Ascending aorta (tissue), 2 donors: ENCODE results near the gene ZFR2. TPM values are rescaled to one million over a fixed set of nuclear protein-coding genes. Genes with fewer than 3 reads are reported as not detected.

Experiments used
- DNase-seq, 2 donors: peaks; one replicate each; pipeline ENCODE4 v3.0.0-alpha.2; 2019; ENCODE audit warnings: low spot score in 2 of 2
- H3K27ac ChIP-seq, 2 donors: fragments of 200-600 bp; sonication (generic); one replicate each; pipeline ENCODE4 v1.5.1; 2016 to 2017; ENCODE audit warnings: mild to moderate bottlenecking in 1 of 2
- H3K27me3 ChIP-seq: fragments of 200-600 bp; sonication (generic); one replicate; pipeline ENCODE4 v1.5.1; 2017
- H3K36me3 ChIP-seq, 2 donors: fragments of 200-600 bp; sonication (generic); one replicate each; pipeline ENCODE4 v1.5.1; 2016
- H3K4me1 ChIP-seq, 2 donors: fragments of 200-600 bp; sonication (generic); one replicate each; pipeline ENCODE4 v1.5.1; 2016 to 2017; ENCODE audit warnings: mild to moderate bottlenecking in 1 of 2
- H3K4me3 ChIP-seq, 2 donors: fragments of 200-600 bp; sonication (generic); one replicate each; pipeline ENCODE4 v1.5.1; 2016 to 2017; ENCODE audit warnings: mild to moderate bottlenecking in 1 of 2
- H3K9me3 ChIP-seq, 2 donors: fragments of 200-600 bp; sonication (generic); one replicate each; pipeline ENCODE4 v1.5.1; 2016
- intact Hi-C: fragments of 100-400 bp; cut with DNase I; formaldehyde crosslinking; loops from one replicate; pipeline ENCODE4 v1.15.1; 2023
- total RNA-seq: library from RNA; depleted of rRNA; stranded (reverse); fragments of >200 nt; gene quantifications from one replicate; pipeline ENCODE4 v1.1.0, GENCODE V29; 2016
- TF ChIP-seq, protein P1 (sequence below), 3 experiments: fragments of 200-600 bp in 2 of 3; fragments of 450-650 bp in 1 of 3; sonication (generic) in 2 of 3; IDR thresholded peaks; one replicate each; pipeline ENCODE4 v1.5.1; 2016 to 2019; ENCODE audit warnings: antibody characterized with exemption in 3 of 3, mild to moderate bottlenecking in 1 of 3, moderate library complexity in 1 of 3

Gene ZFR2
- total RNA-seq, 1 donor from 2014 or later, result not detected

DNA sequence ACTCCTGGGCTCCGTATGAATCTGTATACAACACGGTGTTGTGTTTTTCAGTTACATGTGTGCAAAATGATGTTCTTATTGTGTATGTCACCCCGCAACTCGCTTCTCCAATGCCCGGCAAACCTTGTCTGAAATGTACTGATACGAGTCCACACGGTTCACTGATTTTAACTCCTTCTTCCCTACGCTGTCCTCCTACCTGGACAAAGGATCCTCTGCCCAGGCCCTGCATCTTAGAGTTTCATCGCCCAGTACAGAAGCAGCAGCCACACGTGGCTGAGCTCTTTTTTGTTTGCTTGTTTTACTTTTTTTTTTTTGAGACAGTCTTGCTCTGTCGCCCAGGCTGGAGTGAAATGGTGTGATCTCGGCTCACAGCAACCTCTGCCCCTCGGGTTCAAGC lies 28.9 kb downstream of the ZFR2 start:
- Histone ChIP-seq H3K36me3 (no peaks in the 10 kb centered on the region), H3K4me3 (no peak overlapping the region), H3K27ac (no peak overlapping the region), H3K4me1 (no peaks in the 10 kb centered on the region), H3K9me3 (no peaks in the 10 kb centered on the region), H3K27me3 (no peaks in the 10 kb centered on the region)
- TF ChIP-seq, protein P1, sequence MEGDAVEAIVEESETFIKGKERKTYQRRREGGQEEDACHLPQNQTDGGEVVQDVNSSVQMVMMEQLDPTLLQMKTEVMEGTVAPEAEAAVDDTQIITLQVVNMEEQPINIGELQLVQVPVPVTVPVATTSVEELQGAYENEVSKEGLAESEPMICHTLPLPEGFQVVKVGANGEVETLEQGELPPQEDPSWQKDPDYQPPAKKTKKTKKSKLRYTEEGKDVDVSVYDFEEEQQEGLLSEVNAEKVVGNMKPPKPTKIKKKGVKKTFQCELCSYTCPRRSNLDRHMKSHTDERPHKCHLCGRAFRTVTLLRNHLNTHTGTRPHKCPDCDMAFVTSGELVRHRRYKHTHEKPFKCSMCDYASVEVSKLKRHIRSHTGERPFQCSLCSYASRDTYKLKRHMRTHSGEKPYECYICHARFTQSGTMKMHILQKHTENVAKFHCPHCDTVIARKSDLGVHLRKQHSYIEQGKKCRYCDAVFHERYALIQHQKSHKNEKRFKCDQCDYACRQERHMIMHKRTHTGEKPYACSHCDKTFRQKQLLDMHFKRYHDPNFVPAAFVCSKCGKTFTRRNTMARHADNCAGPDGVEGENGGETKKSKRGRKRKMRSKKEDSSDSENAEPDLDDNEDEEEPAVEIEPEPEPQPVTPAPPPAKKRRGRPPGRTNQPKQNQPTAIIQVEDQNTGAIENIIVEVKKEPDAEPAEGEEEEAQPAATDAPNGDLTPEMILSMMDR (IDR thresholded peaks at IDR 0.05), result no peak
- intact Hi-C loops, result no loop called here
- no peak for DNase-seq

DNA sequence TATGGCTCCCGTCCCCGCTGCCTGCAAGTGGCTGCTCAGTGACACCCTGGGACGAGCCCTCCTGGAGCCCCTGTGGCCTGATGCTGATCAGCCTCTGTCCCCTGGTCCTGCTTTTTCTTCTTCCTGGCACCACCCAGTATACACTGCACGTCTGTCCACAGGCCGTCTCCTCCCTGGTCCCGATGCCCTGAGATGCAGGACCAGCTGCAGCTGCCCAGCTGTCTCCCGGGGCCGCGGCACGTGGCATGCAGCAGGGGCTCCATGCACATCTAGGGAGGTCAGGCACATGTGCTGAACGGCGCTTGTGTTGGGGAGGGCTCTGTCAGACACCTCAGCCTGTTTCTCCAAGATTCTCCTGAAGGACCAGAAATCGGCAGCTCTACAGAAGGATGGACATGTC lies 30.2 kb downstream of the ZFR2 start:
- TF ChIP-seq, protein P1 (IDR thresholded peaks at IDR 0.05), result no peak
- Histone ChIP-seq H3K27ac (no peak overlapping the region), H3K36me3 (no peaks in the 10 kb centered on the region), H3K9me3 (no peaks in the 10 kb centered on the region), H3K4me1 (no peaks in the 10 kb centered on the region), H3K27me3 (no peaks in the 10 kb centered on the region), H3K4me3 (no peak overlapping the region)
- intact Hi-C loops, result no loop called here
- DNase-seq, result no peak

DNA sequence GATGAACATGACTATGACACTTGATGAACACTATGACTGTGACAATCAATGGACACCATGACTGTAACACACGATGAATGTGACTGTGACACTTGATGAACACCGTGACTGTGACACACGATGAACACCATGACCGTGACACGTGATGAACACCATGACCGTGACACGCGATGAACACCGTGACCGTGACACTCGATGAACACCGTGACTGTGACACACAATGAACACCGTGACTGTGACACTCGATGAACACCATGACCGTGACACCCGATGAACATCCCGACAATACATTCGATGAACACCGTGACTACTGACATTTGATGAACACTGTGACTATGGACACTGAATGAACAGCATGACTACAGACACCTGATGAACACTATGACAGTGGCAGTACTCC lies 30.9 kb downstream of the ZFR2 start:
- TF ChIP-seq, protein P1 (IDR thresholded peaks at IDR 0.05), result no peak
- H3K27me3 ChIP-seq, result no peaks in the 10 kb centered on the region
- H3K27ac ChIP-seq, result no peak overlapping the region
- no peaks in the 10 kb centered on the region for H3K36me3 ChIP-seq
- H3K4me1 ChIP-seq, result no peaks in the 10 kb centered on the region
- no peak overlapping the region for H3K4me3 ChIP-seq
- intact Hi-C loops, result no loop called here
- H3K9me3 ChIP-seq, result no peaks in the 10 kb centered on the region
- no peak for DNase-seq

GRCh38 chr19:3837332-3837731 lies 31.5 kb downstream of the ZFR2 start:
- Histone ChIP-seq H3K4me3 (no peak overlapping the region), H3K36me3 (no peaks in the 10 kb centered on the region), H3K9me3 (no peaks in the 10 kb centered on the region), H3K27me3 (no peaks in the 10 kb centered on the region), H3K4me1 (no peaks in the 10 kb centered on the region), H3K27ac (no peak overlapping the region)
- TF ChIP-seq, protein P1 (IDR thresholded peaks at IDR 0.05), result no peak
- DNase-seq, result no peak
- intact Hi-C loops, result no loop called here

DNA sequence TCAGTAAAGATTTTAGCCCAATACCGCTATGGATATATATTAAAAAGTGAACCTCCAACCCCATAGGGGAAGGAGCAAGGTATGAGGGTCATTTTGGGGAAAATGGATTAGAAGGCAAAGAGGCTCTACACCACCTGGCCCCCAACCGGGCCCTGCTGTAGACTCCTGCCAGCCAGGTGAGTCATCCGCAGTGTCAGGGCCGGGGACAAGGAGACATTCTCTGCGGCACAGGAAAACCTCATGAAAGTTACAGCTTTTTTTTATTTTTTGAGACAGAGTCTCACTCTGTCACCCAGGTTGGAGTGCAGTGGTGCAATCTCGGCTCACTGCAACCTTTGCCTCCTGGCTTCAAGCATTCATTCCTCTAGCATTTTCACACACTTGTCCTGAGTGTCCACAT lies 32.0 kb downstream of the ZFR2 start:
- no peak for DNase-seq
- Histone ChIP-seq H3K36me3 (no peaks in the 10 kb centered on the region), H3K27ac (no peak overlapping the region), H3K4me1 (no peaks in the 10 kb centered on the region), H3K27me3 (no peaks in the 10 kb centered on the region), H3K4me3 (no peak overlapping the region), H3K9me3 (no peaks in the 10 kb centered on the region)
- TF ChIP-seq, protein P1 (IDR thresholded peaks at IDR 0.05), result no peak
- intact Hi-C loops, result no loop called here

- DNase-seq, result no peak
- TF ChIP-seq, protein P1 (IDR thresholded peaks at IDR 0.05), result no peak
Observed at GRCh38 chr19:3835055-3835435, 33.8 kb downstream of the ZFR2 start.

More at GRCh38 chr19:3835055-3835435, 33.8 kb downstream of the ZFR2 start:
- Histone ChIP-seq H3K36me3 (no peaks in the 10 kb centered on the region), H3K4me1 (no peaks in the 10 kb centered on the region), H3K27me3 (no peaks in the 10 kb centered on the region), H3K4me3 (no peak overlapping the region), H3K9me3 (no peaks in the 10 kb centered on the region), H3K27ac (no peak overlapping the region)
- intact Hi-C loops, result no loop called here
